Activated CD4-positive, alpha-beta T cell treated with anti-CD3 and anti-CD28 coated beads, Interleukin-2, amount 10 ng/mL, durations not matched to agents 24 days and 14 days (primary cell): ENCODE results near the gene NEB. TPM values are rescaled to one million over a fixed set of nuclear protein-coding genes. Genes with fewer than 3 reads are reported as not detected.
A peak's percentile ranks its signal among the peaks of the same experiment; 100 is the strongest.

ENCODE experiments used
- DNase-seq: peaks from one replicate; pipeline ENCODE4 v3.0.0; 2022
- H3K27ac Mint-ChIP-seq: one replicate; pipeline ENCODE4 v1.8.0; 2022; ENCODE audit warnings: mild to moderate bottlenecking, mixed read lengths
- H3K27me3 Mint-ChIP-seq: one replicate; pipeline ENCODE4 v1.8.0; 2022; ENCODE audit warnings: mixed read lengths
- H3K36me3 Mint-ChIP-seq: one replicate; pipeline ENCODE4 v1.8.0; 2022; ENCODE audit warnings: low read depth, mild to moderate bottlenecking, mixed read lengths
- H3K4me1 Mint-ChIP-seq: one replicate; pipeline ENCODE4 v1.8.0; 2021; ENCODE audit warnings: mixed read lengths
- H3K4me3 Mint-ChIP-seq: one replicate; pipeline ENCODE4 v1.8.0; 2022; ENCODE audit warnings: mild to moderate bottlenecking, moderate library complexity, mixed read lengths
- H3K9me3 Mint-ChIP-seq: one replicate; pipeline ENCODE4 v1.8.0; 2021; ENCODE audit warnings: mixed read lengths
- intact Hi-C: fragments of 100-400 bp; cut with micrococcal nuclease; formaldehyde crosslinking; loops from one replicate; pipeline ENCODE4 v1.15.1; 2023
- total RNA-seq: library from RNA; stranded (reverse); gene quantifications from 2 replicates; pipeline ENCODE4 v1.2.3, GENCODE V29; 2022

NEB gene, protein sequence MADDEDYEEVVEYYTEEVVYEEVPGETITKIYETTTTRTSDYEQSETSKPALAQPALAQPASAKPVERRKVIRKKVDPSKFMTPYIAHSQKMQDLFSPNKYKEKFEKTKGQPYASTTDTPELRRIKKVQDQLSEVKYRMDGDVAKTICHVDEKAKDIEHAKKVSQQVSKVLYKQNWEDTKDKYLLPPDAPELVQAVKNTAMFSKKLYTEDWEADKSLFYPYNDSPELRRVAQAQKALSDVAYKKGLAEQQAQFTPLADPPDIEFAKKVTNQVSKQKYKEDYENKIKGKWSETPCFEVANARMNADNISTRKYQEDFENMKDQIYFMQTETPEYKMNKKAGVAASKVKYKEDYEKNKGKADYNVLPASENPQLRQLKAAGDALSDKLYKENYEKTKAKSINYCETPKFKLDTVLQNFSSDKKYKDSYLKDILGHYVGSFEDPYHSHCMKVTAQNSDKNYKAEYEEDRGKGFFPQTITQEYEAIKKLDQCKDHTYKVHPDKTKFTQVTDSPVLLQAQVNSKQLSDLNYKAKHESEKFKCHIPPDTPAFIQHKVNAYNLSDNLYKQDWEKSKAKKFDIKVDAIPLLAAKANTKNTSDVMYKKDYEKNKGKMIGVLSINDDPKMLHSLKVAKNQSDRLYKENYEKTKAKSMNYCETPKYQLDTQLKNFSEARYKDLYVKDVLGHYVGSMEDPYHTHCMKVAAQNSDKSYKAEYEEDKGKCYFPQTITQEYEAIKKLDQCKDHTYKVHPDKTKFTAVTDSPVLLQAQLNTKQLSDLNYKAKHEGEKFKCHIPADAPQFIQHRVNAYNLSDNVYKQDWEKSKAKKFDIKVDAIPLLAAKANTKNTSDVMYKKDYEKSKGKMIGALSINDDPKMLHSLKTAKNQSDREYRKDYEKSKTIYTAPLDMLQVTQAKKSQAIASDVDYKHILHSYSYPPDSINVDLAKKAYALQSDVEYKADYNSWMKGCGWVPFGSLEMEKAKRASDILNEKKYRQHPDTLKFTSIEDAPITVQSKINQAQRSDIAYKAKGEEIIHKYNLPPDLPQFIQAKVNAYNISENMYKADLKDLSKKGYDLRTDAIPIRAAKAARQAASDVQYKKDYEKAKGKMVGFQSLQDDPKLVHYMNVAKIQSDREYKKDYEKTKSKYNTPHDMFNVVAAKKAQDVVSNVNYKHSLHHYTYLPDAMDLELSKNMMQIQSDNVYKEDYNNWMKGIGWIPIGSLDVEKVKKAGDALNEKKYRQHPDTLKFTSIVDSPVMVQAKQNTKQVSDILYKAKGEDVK (N-terminal part only)
- 0.02 and 0.09 TPM in 2 replicates for total RNA-seq

DNA sequence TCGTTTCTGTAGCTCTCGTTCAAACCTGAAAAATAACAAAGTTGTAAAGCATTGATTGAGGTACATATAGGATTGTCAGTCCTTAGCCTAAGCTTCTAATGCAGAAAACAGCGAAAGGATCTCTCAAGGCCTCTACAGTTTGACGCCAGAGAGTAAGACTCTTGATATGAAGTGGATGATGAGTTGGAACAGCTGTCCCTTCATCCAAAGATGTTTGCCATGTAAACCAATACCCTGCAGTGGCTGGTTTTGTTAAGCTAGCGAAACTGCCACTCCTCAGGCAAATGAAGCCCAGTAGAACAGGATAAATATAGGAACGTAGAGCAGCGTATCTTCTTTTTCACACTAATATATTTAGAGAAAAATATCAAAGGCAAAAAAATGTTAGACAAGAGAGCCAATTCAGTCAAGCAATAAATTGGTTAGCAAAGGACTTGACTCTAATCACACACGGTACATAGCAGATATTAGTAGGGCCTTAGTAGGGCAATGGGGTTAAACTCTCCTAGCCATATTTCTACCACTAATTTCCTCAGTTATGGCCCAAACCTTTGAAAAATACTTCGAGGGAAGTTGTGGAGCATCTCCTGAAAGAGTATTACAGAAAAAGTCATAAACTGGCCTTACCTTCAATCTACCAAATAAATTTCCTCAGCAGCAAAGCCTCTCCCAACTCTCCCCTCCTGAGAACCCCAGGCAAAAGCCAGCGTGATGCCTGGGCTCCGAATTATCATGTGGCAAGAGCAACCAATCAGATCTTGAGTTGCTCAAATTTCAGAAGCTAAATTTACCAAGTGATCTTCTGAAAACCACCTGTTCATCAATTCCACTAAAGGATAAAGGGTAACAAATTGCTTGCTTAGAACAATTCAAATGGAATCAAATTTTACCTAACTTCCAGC, at the start of gene NEB:
NEB (minus strand) TSS at position 706 of the 902 bp plus-strand sequence. CDS start 1,320 bp downstream, outside the sequence.
- intact Hi-C loops = no loop called here

DNA sequence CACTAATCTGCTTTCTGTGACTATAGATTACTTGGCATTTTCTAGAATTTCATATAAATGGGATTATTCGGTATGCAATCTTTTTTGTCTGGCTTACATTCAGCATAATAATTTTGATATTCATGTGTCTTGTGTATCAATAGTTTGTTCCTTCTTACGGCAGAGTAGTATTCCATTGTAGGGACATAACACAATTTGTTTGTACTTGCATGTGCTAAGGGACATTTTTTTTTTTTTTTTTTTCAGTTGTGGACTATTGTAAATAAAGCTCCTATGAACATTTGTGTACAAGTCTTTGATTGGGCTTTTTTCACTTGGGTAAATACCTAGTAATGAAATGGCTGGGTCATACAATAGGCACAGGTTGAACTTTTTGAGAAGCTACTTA, 48.9 kb upstream of the NEB start:
- H3K27ac Mint-ChIP-seq = no peak overlapping the region
- peaks cover 40% of the 10 kb centered on the region for H3K36me3 Mint-ChIP-seq
- H3K9me3 Mint-ChIP-seq = no peaks in the 10 kb centered on the region
- peaks cover 2% of the 10 kb centered on the region for H3K4me1 Mint-ChIP-seq
- H3K27me3 Mint-ChIP-seq = no peaks in the 10 kb centered on the region
- H3K4me3 Mint-ChIP-seq = no peak overlapping the region
- intact Hi-C loops = no loop called here
- DNase-seq = no peak

More for the DNA sequence above, at the start of gene NEB:
- no peaks in the 10 kb centered on the region for H3K4me1 Mint-ChIP-seq
- H3K36me3 Mint-ChIP-seq = no peaks in the 10 kb centered on the region
- H3K27ac Mint-ChIP-seq = no peak within 1 kb of the TSS
- no peaks in the 10 kb centered on the region for H3K9me3 Mint-ChIP-seq
- no peak for DNase-seq
- no peak within 1 kb of the TSS for H3K4me3 Mint-ChIP-seq
- H3K27me3 Mint-ChIP-seq = peaks cover 3% of the 10 kb centered on the region

DNA sequence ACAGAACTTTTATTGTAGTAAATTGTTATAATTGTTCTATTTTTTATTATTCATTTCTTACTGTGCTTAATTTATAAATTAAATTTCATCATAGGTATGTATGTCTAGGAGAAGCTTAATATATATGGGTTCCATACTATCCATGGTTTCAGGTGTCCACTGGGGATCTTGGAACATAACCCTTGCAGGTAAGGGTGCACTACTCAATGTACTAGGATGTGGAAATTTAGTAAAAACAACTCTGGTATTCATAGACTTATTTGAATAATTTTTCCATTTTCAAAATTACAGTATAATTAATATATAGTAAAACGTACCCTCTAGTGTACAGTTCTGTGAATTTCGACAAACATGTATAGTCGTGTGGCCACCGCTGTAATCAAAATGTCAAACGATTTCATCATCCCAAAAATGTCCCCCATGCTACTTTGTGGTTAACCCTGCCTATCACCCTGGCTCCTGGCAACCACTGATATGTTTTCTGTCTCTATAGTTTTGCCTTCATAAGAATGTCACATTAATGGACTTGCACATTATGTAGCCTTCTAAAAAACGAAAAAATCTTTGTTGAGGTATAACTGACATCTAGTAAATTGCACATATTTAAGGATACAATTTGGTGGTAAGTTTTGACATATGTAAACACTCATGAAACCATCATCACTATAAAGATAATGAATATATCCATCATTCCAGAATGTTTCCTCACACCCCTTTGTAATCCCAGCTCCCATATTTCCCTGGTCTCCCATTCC, 48.3 kb upstream of the NEB start:
- intact Hi-C loops = no loop called here
- Mint-ChIP-seq H3K36me3 (peaks cover 42% of the 10 kb centered on the region), H3K27ac (no peak overlapping the region), H3K9me3 (no peaks in the 10 kb centered on the region), H3K4me1 (peaks cover 2% of the 10 kb centered on the region), H3K27me3 (no peaks in the 10 kb centered on the region), H3K4me3 (no peak overlapping the region)
- DNase-seq = no peak

DNA sequence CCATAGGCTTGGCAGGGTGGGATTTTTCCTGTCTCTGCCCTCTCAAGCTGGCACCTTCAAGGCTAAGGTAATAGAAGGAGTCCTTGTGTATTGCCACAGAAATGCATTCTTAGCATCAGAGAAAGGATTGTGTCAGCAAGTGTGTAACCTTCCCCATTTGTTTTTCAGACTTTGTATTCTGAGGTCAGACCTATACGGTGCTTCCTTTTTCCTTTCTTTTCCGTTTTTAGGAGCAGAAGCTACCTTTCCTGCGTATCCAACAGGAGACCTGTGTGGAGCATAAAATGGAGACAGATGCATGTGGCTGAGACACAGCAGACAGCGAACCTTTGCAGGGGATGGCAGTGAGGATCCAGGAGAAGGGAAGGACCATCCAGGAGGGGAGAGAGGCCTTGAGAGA, 47.4 kb upstream of the NEB start:
- no peaks in the 10 kb centered on the region for H3K27me3 Mint-ChIP-seq
- DNase-seq = peak; percentile 34
- peaks cover 49% of the 10 kb centered on the region for H3K36me3 Mint-ChIP-seq
- intact Hi-C loops = no loop called here
- no peaks in the 10 kb centered on the region for H3K9me3 Mint-ChIP-seq
- no peak overlapping the region for H3K27ac Mint-ChIP-seq
- H3K4me3 Mint-ChIP-seq = no peak overlapping the region
- H3K4me1 Mint-ChIP-seq = peaks cover 2% of the 10 kb centered on the region

DNA sequence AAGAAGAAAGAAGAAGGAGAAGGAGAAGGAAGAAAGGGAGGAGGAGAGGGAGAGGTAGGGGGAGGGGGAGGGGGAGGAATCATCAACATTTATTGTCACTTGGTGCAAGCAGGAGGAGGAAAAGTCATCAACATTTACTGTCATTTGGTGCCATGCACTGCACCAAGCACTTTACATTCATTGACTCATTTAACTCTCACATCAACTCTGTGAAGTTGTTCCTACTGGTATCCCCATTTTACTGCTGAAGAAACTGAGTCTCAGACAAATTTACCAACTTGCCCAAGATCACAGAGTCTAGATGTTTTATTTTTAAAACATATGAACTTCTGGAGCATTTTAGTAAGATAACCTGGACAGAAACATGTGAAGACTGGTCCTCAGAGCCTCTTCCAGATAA, 46.7 kb upstream of the NEB start:
- Mint-ChIP-seq H3K9me3 (no peaks in the 10 kb centered on the region), H3K4me1 (peaks cover 2% of the 10 kb centered on the region), H3K4me3 (no peak overlapping the region), H3K27me3 (no peaks in the 10 kb centered on the region), H3K27ac (no peak overlapping the region), H3K36me3 (peaks cover 54% of the 10 kb centered on the region)
- peak; percentile 30 for DNase-seq
- intact Hi-C loops = no loop called here

DNA sequence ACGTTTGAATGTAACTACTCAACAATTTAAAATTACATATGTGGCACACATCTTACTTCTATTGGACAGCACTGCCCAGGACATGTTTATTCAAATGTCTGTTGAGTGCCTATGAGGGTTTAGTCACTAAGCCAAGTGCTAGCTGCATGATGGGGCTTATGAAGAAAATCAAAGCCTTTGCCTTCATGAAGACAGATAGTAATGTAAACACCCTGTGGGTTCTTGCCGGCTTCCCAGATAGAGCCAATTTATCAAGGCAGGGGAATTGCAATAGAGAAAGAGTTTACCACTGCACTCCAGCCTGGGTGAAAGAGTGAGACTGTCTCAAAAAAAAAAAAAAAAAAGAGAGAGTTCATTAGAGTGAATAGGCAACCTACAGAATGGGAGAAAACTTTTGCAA, 43.7 kb upstream of the NEB start:
- Mint-ChIP-seq H3K36me3 (peaks cover 47% of the 10 kb centered on the region), H3K27me3 (no peaks in the 10 kb centered on the region), H3K9me3 (no peaks in the 10 kb centered on the region), H3K4me1 (no peaks in the 10 kb centered on the region), H3K4me3 (no peak overlapping the region), H3K27ac (no peak overlapping the region)
- peak; percentile 14 for DNase-seq
- intact Hi-C loops = no loop called here

DNA sequence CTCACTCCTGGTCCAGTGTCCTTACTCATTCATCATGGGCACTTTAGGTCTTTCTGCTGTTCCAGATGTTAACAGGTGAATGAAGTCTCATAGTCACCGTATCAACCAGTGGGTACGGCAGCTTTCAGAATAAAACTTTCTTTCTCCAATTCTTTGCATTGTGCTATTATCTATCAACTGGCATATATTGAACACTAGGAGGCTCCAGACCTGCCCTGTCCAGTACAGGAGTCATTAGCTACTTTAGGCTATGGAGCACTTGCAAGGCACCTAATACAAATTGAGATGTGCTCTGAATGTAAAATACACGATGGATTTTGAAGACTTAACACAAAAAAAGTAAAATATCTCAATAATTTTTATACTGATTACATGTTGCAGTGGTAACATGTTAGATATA, 43.2 kb upstream of the NEB start:
- DNase-seq = no peak
- H3K9me3 Mint-ChIP-seq = no peaks in the 10 kb centered on the region

DNA sequence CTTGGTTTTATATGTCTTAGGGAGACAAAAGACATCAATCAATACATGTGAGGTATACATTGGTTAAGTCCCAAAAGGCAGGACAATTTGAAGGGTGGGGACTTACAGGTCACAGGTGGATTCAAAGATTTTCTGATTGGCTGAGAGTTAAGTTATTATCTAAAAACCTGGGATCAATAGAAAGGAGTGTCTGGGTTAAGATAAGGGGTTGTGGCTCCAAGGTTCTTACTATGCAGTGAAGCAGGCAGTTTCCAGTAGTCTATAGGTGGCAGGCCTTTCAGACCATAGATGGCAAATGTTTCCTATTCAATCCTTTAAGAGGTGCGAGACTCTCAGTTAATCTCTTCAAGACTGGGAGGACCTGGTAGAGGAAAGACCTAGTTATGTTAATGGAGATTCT, 42.1 kb upstream of the NEB start:
- H3K9me3 Mint-ChIP-seq = no peaks in the 10 kb centered on the region
- peak; percentile 35 for DNase-seq
- H3K4me3 Mint-ChIP-seq = no peak overlapping the region
- H3K27me3 Mint-ChIP-seq = no peaks in the 10 kb centered on the region
- H3K36me3 Mint-ChIP-seq = peaks cover 40% of the 10 kb centered on the region
- intact Hi-C loops = no loop called here
- no peaks in the 10 kb centered on the region for H3K4me1 Mint-ChIP-seq
- no peak overlapping the region for H3K27ac Mint-ChIP-seq

More for the DNA sequence above, 43.2 kb upstream of the NEB start:
- H3K27ac Mint-ChIP-seq = no peak overlapping the region
- H3K4me3 Mint-ChIP-seq = no peak overlapping the region
- peaks cover 43% of the 10 kb centered on the region for H3K36me3 Mint-ChIP-seq
- intact Hi-C loops = no loop called here
- no peaks in the 10 kb centered on the region for H3K4me1 Mint-ChIP-seq
- no peaks in the 10 kb centered on the region for H3K27me3 Mint-ChIP-seq

DNA sequence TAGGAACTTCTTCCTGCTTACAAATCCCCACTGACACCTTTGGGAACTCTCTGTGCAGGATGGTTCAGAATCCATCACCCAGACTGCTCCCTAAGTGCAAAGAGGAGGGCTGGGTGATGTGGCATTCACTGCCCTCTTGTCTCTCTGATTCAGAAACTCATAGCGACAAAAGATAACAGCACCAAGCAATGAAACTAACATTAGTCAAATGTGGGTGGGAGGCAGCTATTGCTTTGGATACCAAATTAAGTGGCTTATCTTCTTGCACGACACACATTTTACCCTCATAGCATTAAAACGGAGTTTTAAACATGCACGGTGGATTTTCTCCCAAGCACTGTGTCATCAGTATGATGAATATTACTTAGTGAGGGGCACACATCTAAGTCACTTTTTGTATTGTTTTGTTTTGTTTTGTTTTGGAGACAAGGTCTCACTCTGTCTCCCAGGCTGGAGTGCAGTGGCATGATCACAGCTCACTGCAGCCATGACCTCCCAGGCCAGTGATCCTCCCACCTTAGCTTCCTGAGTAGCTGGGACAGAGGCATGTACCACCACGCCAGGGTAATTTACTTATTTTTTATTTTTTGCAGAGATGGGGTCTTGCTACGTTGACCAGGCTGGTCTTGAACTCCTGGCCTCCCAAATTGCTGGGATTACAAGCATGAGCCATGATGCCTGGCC, 40.9 kb upstream of the NEB start:
- Mint-ChIP-seq H3K36me3 (peaks cover 36% of the 10 kb centered on the region), H3K27me3 (no peaks in the 10 kb centered on the region), H3K4me3 (no peak overlapping the region), H3K4me1 (no peaks in the 10 kb centered on the region), H3K9me3 (no peaks in the 10 kb centered on the region), H3K27ac (no peak overlapping the region)
- peak; percentile 37 for DNase-seq
- intact Hi-C loops = no loop called here

DNA sequence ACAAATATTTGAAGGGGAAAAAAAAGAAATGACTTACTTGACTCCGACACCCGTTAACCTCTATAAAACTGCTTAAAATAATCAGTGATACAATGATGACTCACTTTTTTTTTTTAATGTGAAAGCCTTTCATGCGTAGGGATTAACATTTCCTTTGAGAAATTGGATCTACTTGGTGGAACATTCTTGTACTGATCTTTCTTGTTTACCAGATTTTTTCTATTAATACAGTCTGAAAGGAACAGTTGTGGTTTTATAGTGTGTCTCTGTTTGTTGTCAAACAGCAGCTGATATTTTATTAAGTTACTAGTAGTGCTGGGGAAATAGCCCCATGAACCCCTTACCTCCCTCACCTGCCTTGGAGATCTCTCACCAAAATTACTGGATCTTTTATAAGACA, 40.2 kb upstream of the NEB start:
- no peak overlapping the region for H3K4me3 Mint-ChIP-seq
- H3K27me3 Mint-ChIP-seq = no peaks in the 10 kb centered on the region
- H3K36me3 Mint-ChIP-seq = peaks cover 29% of the 10 kb centered on the region
- no peaks in the 10 kb centered on the region for H3K4me1 Mint-ChIP-seq
- intact Hi-C loops = no loop called here
- H3K9me3 Mint-ChIP-seq = no peaks in the 10 kb centered on the region
- no peak overlapping the region for H3K27ac Mint-ChIP-seq
- DNase-seq = no peak

DNA sequence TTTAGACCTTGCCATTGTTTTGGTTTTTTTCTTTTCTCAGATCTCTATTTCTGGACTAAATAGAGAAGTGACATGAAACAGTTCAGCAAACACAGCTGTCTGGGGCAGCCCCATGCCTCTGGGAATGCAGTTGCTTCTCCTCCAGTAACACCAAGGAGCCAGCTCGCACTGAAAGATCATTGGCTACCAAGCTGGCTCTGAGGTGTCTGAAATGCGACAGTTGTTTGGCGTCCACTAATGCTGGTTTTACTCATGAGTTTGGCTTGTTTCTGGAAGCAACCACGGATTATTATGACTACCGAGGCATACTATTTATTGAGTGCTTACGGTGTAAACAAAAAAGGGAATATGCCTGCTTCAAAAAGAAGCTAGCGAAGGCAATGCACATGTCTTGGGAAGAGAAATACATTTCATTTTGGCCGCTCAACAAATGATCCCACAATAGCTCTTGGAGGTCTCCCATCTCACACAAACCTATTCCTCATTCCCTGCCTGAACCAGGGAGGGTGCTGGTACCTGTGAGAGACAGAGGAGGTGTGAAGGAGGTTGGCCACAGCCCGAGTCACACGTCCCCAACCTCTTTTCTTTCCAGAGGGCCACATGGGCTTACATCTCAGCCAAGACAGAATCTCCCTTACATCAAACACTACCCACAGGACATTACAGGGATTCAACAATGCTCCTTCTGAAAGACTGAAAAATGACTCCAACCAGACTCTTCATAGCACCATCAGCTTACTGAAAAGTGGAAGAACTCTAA, 37.5 kb upstream of the NEB start:
- Mint-ChIP-seq H3K9me3 (no peaks in the 10 kb centered on the region), H3K36me3 (peaks cover 10% of the 10 kb centered on the region), H3K4me3 (no peak overlapping the region), H3K27me3 (no peaks in the 10 kb centered on the region), H3K27ac (no peak overlapping the region), H3K4me1 (peaks cover 5% of the 10 kb centered on the region)
- DNase-seq = peak; percentile 46
- intact Hi-C loops = no loop called here
